Measurements from ENCODE around the gene GPR62. TPM values are rescaled to one million over a fixed set of nuclear protein-coding genes. Genes with fewer than 3 reads are reported as not detected.

GPR62 gene, protein sequence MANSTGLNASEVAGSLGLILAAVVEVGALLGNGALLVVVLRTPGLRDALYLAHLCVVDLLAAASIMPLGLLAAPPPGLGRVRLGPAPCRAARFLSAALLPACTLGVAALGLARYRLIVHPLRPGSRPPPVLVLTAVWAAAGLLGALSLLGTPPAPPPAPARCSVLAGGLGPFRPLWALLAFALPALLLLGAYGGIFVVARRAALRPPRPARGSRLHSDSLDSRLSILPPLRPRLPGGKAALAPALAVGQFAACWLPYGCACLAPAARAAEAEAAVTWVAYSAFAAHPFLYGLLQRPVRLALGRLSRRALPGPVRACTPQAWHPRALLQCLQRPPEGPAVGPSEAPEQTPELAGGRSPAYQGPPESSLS
- 0.12 TPM in 1 of 2 replicates, not detected in the other for total RNA-seq

DNA sequence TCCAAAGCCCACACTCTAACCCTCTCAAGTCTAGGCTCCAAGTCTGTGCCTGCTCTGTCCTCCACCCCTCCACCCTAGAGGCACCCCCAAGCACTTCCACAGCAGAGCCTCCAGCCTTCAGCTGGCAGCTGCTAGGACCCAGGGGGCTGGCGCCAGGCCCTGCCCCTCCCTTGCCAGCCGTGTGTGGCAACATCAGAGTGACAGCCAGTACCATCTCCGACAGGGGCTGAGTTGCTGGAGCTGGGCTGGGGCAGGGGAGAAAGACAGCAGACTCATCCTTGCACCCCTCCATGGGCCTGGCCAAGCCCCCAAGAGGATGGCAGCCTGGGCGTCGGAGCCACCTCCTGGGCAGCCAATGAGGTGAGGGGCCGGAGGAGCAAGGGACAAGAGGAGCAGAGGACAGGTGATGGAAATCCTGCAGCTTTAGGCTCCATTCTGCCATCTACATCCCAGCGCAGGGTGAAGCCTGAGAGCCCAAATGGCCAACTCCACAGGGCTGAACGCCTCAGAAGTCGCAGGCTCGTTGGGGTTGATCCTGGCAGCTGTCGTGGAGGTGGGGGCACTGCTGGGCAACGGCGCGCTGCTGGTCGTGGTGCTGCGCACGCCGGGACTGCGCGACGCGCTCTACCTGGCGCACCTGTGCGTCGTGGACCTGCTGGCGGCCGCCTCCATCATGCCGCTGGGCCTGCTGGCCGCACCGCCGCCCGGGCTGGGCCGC lies at the start of gene GPR62:
GPR62 (plus strand) TSS at position 207 of the 718 bp plus-strand sequence; CDS start at position 479, 272 bp downstream.

GRCh38 chr3:51941798-51942602 lies 13.2 kb upstream of the GPR62 start, which contains the start of the genes PARP3 and RRP9:
PARP3 (plus strand) TSS chr3:51942363; CDS start chr3:51943356, 993 bp downstream.
RRP9 (minus strand) TSS chr3:51941904; CDS start chr3:51941867, 37 bp downstream.

GRCh38 chr3:51967384-51968169 lies 12.4 kb downstream of the GPR62 start, which contains the start of gene PCBP4:
PCBP4 (minus strand) TSS chr3:51967454; CDS start chr3:51961240, 6,214 bp downstream.

DNA sequence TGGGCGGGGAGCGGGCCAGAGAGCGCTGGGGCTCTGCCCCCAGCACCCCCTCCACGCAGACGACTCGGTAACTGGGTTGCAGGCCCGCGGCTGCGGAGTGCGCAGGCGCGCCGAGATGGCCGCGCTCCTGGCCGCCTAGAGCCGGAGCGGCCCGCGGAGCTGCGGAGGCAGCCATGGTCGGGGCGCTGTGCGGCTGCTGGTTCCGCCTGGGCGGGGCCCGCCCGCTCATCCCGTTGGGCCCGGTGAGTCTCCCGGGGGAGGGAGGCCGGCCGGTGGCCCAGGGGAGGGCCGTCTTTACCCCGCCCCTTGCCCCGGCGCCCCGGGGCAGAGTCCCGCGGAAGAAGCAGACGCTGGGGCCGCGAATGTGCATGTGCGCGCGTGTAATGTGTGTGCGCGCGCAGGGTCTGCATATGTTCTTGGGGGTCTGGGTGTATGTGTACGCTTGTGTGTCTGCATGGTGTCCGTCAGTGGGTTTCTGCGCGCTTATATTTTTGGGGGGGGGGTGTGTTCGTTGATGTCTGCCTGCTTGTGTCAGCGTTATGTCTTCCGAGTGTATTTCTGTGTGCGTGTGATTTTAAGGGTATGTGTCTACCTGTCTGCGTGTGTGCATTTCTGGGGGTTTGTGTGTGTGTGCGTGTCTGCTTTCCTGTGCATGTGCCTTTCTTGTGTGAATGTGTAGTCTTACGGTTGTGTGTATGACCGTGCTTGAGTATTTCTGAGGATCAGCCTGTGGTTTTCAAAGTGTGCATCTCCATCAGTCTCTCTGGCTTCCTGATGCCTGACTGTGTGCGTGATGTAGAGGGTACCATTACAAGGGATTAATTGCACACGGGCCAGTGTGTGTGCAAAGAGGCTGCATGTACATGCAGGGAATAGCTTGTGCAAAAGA lies 20.0 kb downstream of the GPR62 start, which contains the start of gene ABHD14A:
ABHD14A (plus strand) TSS at position 102 of the 889 bp plus-strand sequence; CDS start at position 174, 72 bp downstream.

DNA sequence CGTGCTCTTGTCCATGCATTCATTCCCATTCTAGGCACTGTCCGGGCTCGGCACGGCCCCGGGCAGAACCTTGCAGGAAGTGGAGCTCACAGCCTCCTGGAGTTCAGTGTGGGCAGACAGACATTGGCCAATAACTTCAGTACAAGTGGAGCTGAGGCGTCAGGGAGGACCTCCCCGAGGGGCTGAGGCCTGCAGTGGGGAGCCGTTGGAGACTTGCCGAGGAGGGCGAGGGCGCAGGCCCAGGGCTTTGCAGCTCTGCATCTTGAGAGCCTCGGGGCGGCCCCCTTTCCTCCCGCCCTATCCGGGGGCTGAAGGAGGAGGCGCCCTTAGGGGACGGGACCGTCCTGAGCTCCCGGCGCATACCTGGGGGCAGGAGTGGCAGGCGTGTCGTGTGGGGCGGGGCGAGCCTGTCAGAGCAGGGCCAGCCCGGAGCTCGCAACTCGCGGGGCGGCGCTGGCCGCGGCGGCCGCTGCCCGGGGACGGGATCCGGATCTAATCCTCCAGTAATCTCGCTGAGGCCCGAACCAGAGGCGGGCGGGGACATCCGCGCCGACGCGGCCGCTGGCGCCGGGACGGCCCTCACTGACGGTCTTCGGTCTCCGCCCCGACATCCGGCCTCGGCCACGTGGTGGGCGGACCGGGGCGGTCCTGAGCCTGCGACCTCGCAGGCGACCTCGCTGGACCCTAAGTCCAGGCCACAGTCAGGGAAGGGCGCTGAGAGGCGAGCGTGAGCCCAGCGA lies 27.8 kb downstream of the GPR62 start, which contains the start of gene ACY1:
ACY1 (plus strand) TSS at position 698 of the 740 bp plus-strand sequence. CDS start 530 bp downstream, outside the sequence.

GRCh38 chr3:51995346-51996163 lies 40.4 kb downstream of the GPR62 start, which contains the start of gene RPL29:
RPL29 (minus strand) TSS chr3:51995895; CDS start chr3:51995461, 434 bp downstream.

Other genes with a start within 250 kb of the GPR62 start
- gene GRM2, start 248.3 kb upstream of the GPR62 start, total RNA-seq, result under 0.01 TPM in 2 replicates
- not detected in 2 replicates for gene IQCF6, start 176.1 kb upstream of the GPR62 start, total RNA-seq
- not detected in 2 replicates for gene IQCF2, start 93.8 kb upstream of the GPR62 start, total RNA-seq
- not detected in 2 replicates for gene IQCF5, start 79.8 kb upstream of the GPR62 start, total RNA-seq
- not detected in 2 replicates for gene IQCF1, start 52.0 kb upstream of the GPR62 start, total RNA-seq
- gene RRP9, start 13.5 kb upstream of the GPR62 start, total RNA-seq, result 41.2 and 47.7 TPM in 2 replicates
- 17.6 and 23.5 TPM in 2 replicates for gene PARP3, start 13.0 kb upstream of the GPR62 start, total RNA-seq
- 38.6 and 40.1 TPM in 2 replicates for gene PCBP4, start 12.1 kb downstream of the GPR62 start, total RNA-seq
- 11.2 and 18.5 TPM in 2 replicates for gene ABHD14B, start 18.7 kb downstream of the GPR62 start, total RNA-seq
- 3.0 and 10.7 TPM in 2 replicates for gene ABHD14A, start 19.7 kb downstream of the GPR62 start, total RNA-seq
- 39.7 and 46.6 TPM in 2 replicates for gene ACY1, start 28.2 kb downstream of the GPR62 start, total RNA-seq
- 767 and 1,154 TPM in 2 replicates for gene RPL29, start 40.5 kb downstream of the GPR62 start, total RNA-seq
- 7.9 and 8.6 TPM in 2 replicates for gene DUSP7, start 101.2 kb downstream of the GPR62 start, total RNA-seq
- 9.4 and 24.8 TPM in 2 replicates for gene POC1A, start 199.0 kb downstream of the GPR62 start, total RNA-seq
- gene ALAS1, start 242.8 kb downstream of the GPR62 start, total RNA-seq, result 40.4 and 45.4 TPM in 2 replicates